Cardiac muscle cell (in vitro differentiated cells and primary cell): Measurements from ENCODE around the gene PCDHGC4. TPM values are rescaled to one million over a fixed set of nuclear protein-coding genes. Genes with fewer than 3 reads are reported as not detected.

ENCODE experiments used
- DNase-seq, 2 donors: peaks; one replicate each; pipeline versions ENCODE4 v3.0.0 to v3.0.0-alpha.2; 2010 to 2017; ENCODE audit warnings: low read depth in 1 of 2, low spot score in 1 of 2
- H3K27ac ChIP-seq: fragments of 200-600 bp; sonication (generic); 2 replicates; pipeline ENCODE4 v1.5.1; 2016
- H3K27me3 ChIP-seq: fragments of 200-600 bp; sonication (generic); 2 replicates; pipeline ENCODE4 v1.6.0; 2016; ENCODE audit warnings: control low read depth
- H3K36me3 ChIP-seq: fragments of 200-600 bp; sonication (generic); 2 replicates; pipeline ENCODE4 v1.5.1; 2016; ENCODE audit warnings: control low read depth
- H3K4me1 ChIP-seq: fragments of 200-600 bp; sonication (generic); 2 replicates; pipeline ENCODE4 v1.8.1; 2017; ENCODE audit warnings: low read depth, mild to moderate bottlenecking, mixed run types
- H3K4me3 ChIP-seq: fragments of 200-600 bp; sonication (generic); 2 replicates; pipeline ENCODE4 v1.5.1; 2016; ENCODE audit warnings: mild to moderate bottlenecking
- H3K9me3 ChIP-seq: fragments of 200-600 bp; sonication (generic); 2 replicates; pipeline ENCODE4 v1.5.1; 2017; ENCODE audit warnings: low read depth, mild to moderate bottlenecking, control low read depth
- CTCF ChIP-seq: IDR thresholded peaks from 2 replicates; pipeline ENCODE4 v1.5.1; 2012; ENCODE audit warnings: low read depth, mild to moderate bottlenecking, low read length
- polyA plus RNA-seq: library from polyadenylated mRNA; unstranded; fragments of >200 nt; fragmentation: Nextera tagmentation; extraction: Ambion mirVana; gene quantifications from 2 replicates; pipeline ENCODE4 v1.2.1, GENCODE V29; 2016
- total RNA-seq: library from RNA; depleted of rRNA; stranded (reverse); fragments of >200 nt; gene quantifications from 2 replicates; pipeline ENCODE4 v1.2.3, GENCODE V29; 2016

PCDHGC4 gene
- total and polyA plus RNA-seq, 2 experiments from 2014 or later: 0.84 to 7.9 TPM

- Histone ChIP-seq H3K27me3 (no peaks in the 10 kb centered on the region), H3K36me3 (no peaks in the 10 kb centered on the region), H3K4me3 (no peak overlapping the region), H3K4me1 (no peaks in the 10 kb centered on the region), H3K9me3 (no peaks in the 10 kb centered on the region), H3K27ac (no peak overlapping the region)
- no peak for DNase-seq
- peak; percentile 34 for TF ChIP-seq CTCF
These were observed 6.4 kb upstream of the PCDHGC4 start for GRCh38 chr5:141478321-141478945.

GRCh38 chr5:141479776-141480175 lies 5.1 kb upstream of the PCDHGC4 start:
- peak in 1 of 2 donors; percentile 64 for DNase-seq
- Histone ChIP-seq H3K4me1 (no peaks in the 10 kb centered on the region), H3K36me3 (no peaks in the 10 kb centered on the region), H3K27me3 (no peaks in the 10 kb centered on the region), H3K27ac (no peak overlapping the region), H3K9me3 (no peaks in the 10 kb centered on the region), H3K4me3 (no peak overlapping the region)
- TF ChIP-seq CTCF: no peak

GRCh38 chr5:141483902-141484301 lies 928 bp upstream of the PCDHGC4 start:
- TF ChIP-seq CTCF: no peak
- Histone ChIP-seq H3K9me3 (no peaks in the 10 kb centered on the region), H3K27ac (no peak overlapping the region), H3K27me3 (no peaks in the 10 kb centered on the region), H3K4me3 (peak overlapping the region; percentile 60), H3K4me1 (no peaks in the 10 kb centered on the region), H3K36me3 (no peaks in the 10 kb centered on the region)
- DNase-seq: no peak

GRCh38 chr5:141484310-141484640 lies 555 bp upstream of the PCDHGC4 start:
- Histone ChIP-seq H3K4me1 (no peaks in the 10 kb centered on the region), H3K27me3 (no peaks in the 10 kb centered on the region), H3K36me3 (no peaks in the 10 kb centered on the region), H3K4me3 (peak overlapping the region; percentile 60), H3K9me3 (no peaks in the 10 kb centered on the region), H3K27ac (no peak overlapping the region)
- no peak for DNase-seq
- TF ChIP-seq CTCF: no peak

GRCh38 chr5:141485321-141486055 lies 658 bp downstream of the PCDHGC4 start:
- Histone ChIP-seq H3K27me3 (peaks cover 9% of the 10 kb centered on the region), H3K4me3 (peak overlapping the region; percentile 60), H3K9me3 (no peaks in the 10 kb centered on the region), H3K4me1 (no peaks in the 10 kb centered on the region), H3K27ac (no peak overlapping the region), H3K36me3 (no peaks in the 10 kb centered on the region)
- no peak for TF ChIP-seq CTCF
- no peak for DNase-seq
